Adipose tissue (tissue), 3 donors: ENCODE data around the gene RPS27. TPM values are rescaled to one million over a fixed set of nuclear protein-coding genes. Genes with fewer than 3 reads are reported as not detected.
"Not testable (repeated sequence)": the region's sequence is repeated elsewhere in the genome, so short reads cannot be mapped to it uniquely, and the experiment has no call there.

Experiments
- H3K27ac ChIP-seq: one replicate; pipeline ENCODE4 v1.5.1; 2013; ENCODE audit warnings: low read depth, low read length
- WGBS, 3 donors: extraction: QIAGEN DNeasy Blood & Tissue Kit; methylation state at CpG; one replicate each; pipeline ENCODE4 v1.1.7; 2013; 5-methylcytosine and 5-hydroxymethylcytosine counted together
- polyA plus RNA-seq, 3 donors: library from polyadenylated mRNA; stranded (reverse); fragments of 200-250 nt; gene quantifications; one replicate each; pipeline ENCODE4 v1.2.3, GENCODE V29; 2013
- donor health status: healthy with polysubstance abuse.
- donor health status: Bipolar disorder and iron deficiency.
- donor health status: healthy.

Gene RPS27
- polyA plus RNA-seq, 3 donors, result 8,955 to 19,190 (median 11,429) TPM

GRCh38 chr1:154019940-154020339, 29.4 kb downstream of the RPS27 start:
- 78 to 93% (median 84%) methylated on average over 1 of the region's 1 CpG for WGBS, 3 donors

GRCh38 chr1:154033697-154034096, 43.1 kb downstream of the RPS27 start:
- 90 to 100% (median 100%) methylated on average over 1 of the region's 1 CpG for whole genome bisulfite sequencing, 3 donors

More at GRCh38 chr1:154019940-154020339, 29.4 kb downstream of the RPS27 start:
- H3K27ac ChIP-seq, result no peak overlapping the region

More at GRCh38 chr1:154033697-154034096, 43.1 kb downstream of the RPS27 start:
- not testable (repeated sequence) for H3K27ac ChIP-seq

Other genes with a start within 250 kb of the RPS27 start
- 100 to 1,000 TPM in 1 of 3 donors, 10 to 100 TPM in 2; 22.2 to 111 (median 83.7) TPM for gene SLC27A3, start 215.4 kb upstream of the RPS27 start, polyA plus RNA-seq
- 1 to 10 TPM; 2.6 to 5.6 (median 4.4) TPM for gene GATAD2B, start 67.8 kb upstream of the RPS27 start, polyA plus RNA-seq
- gene DENND4B, start 44.0 kb upstream of the RPS27 start, polyA plus RNA-seq, result 10 to 100 TPM; 17.2 to 40.2 (median 37.1) TPM
- gene CRTC2, start 32.1 kb upstream of the RPS27 start, polyA plus RNA-seq, result 10 to 100 TPM; 15.4 to 38.1 (median 24.2) TPM
- gene SLC39A1, start 27.2 kb upstream of the RPS27 start, polyA plus RNA-seq, result 10 to 100 TPM; 44.4 to 95.8 (median 58.5) TPM
- gene CREB3L4, start 22.9 kb upstream of the RPS27 start, polyA plus RNA-seq, result 10 to 100 TPM; 10.7 to 12.3 (median 12.1) TPM
- 100 to 1,000 TPM; 159 to 196 (median 178) TPM for gene JTB, start 13.1 kb upstream of the RPS27 start, polyA plus RNA-seq
- gene RAB13, start 4.4 kb upstream of the RPS27 start, polyA plus RNA-seq, result 100 to 1,000 TPM in 2 of 3 donors, 10 to 100 TPM in 1; 68.2 to 759 (median 165) TPM
- gene NUP210L, start 164.3 kb downstream of the RPS27 start, polyA plus RNA-seq, result under 1 TPM in 1 of 3 donors, not detected in 2; 0.02 TPM
- gene TPM3, start 201.3 kb downstream of the RPS27 start, polyA plus RNA-seq, result 100 to 1,000 TPM in 2 of 3 donors, 10 to 100 TPM in 1; 68.2 to 233 (median 184) TPM
- gene CFAP141, start 215.6 kb downstream of the RPS27 start, polyA plus RNA-seq, result not detected
- gene UBAP2L, start 230.2 kb downstream of the RPS27 start, polyA plus RNA-seq, result 10 to 100 TPM; 35.8 to 70.9 (median 67.5) TPM